KMS-11 (cell line): ENCODE results near the gene TMEM165.

Source experiments
- H2AFZ ChIP-seq: fragments of 200-600 bp; sonication (generic); 2 replicates; pipeline ENCODE4 v1.6.1; 2016; ENCODE audit warnings: antibody characterized with exemption, mixed run types, low read depth
- H3K27ac ChIP-seq: fragments of 200-600 bp; sonication (generic); 2 replicates; pipeline ENCODE4 v1.6.1; 2016; ENCODE audit warnings: mild to moderate bottlenecking, mixed run types
- H3K27me3 ChIP-seq: fragments of 200-600 bp; sonication (generic); 2 replicates; pipeline ENCODE4 v1.6.1; 2017; ENCODE audit warnings: mild to moderate bottlenecking, low read depth, mixed run types, moderate library complexity; ENCODE audit not compliant: insufficient read depth
- H3K36me3 ChIP-seq: fragments of 200-600 bp; sonication (generic); 2 replicates; pipeline ENCODE4 v1.6.1; 2017; ENCODE audit warnings: mild to moderate bottlenecking, mixed run types; ENCODE audit not compliant: insufficient read depth
- H3K4me1 ChIP-seq: fragments of 200-600 bp; sonication (generic); 2 replicates; pipeline ENCODE4 v1.6.1; 2016; ENCODE audit warnings: mild to moderate bottlenecking, low read depth, mixed run types; ENCODE audit not compliant: poor library complexity, severe bottlenecking
- H3K4me2 ChIP-seq: fragments of 200-600 bp; sonication (generic); 2 replicates; pipeline ENCODE4 v1.7.0; 2016; ENCODE audit warnings: mild to moderate bottlenecking, mixed run types
- H3K4me3 ChIP-seq: fragments of 200-600 bp; sonication (generic); IDR thresholded peaks from 2 replicates; pipeline ENCODE4 v1.6.1; 2017; ENCODE audit warnings: low read depth, low read length, mixed read lengths; ENCODE audit not compliant: insufficient read depth
- H3K79me2 ChIP-seq: fragments of 200-600 bp; sonication (generic); 2 replicates; pipeline ENCODE4 v1.6.1; 2016; ENCODE audit warnings: low read depth, mixed run types; ENCODE audit not compliant: insufficient read depth
- H3K9ac ChIP-seq: fragments of 200-600 bp; sonication (generic); 2 replicates; pipeline ENCODE4 v1.6.1; 2016; ENCODE audit warnings: mild to moderate bottlenecking, mixed run types
- H4K20me1 ChIP-seq: fragments of 200-600 bp; sonication (generic); 2 replicates; pipeline ENCODE4 v1.6.1; 2016; ENCODE audit warnings: mild to moderate bottlenecking, mixed run types; ENCODE audit not compliant: insufficient read depth
- TF ChIP-seq, protein P1 (sequence below): fragments of 200-600 bp; sonication (generic); conservative IDR thresholded peaks from 2 replicates; pipeline ENCODE4 v1.6.1; 2017; ENCODE audit warnings: low read depth, mild to moderate bottlenecking, antibody characterized with exemption, low read length, moderate library complexity, mixed read lengths

The TMEM165 gene

GRCh38 chr4:55439023-55439422, 43.3 kb downstream of the TMEM165 start:
- no peaks in the 10 kb centered on the region for H3K36me3 ChIP-seq
- no peak overlapping the region for H3K27ac ChIP-seq
- H3K79me2 ChIP-seq = no peaks in the 10 kb centered on the region
- no peaks in the 10 kb centered on the region for H3K4me1 ChIP-seq
- H3K4me2 ChIP-seq = no peak overlapping the region
- no peak overlapping the region for H3K9ac ChIP-seq
- H3K4me3 ChIP-seq = no peak overlapping the region
- TF ChIP-seq, protein P1, sequence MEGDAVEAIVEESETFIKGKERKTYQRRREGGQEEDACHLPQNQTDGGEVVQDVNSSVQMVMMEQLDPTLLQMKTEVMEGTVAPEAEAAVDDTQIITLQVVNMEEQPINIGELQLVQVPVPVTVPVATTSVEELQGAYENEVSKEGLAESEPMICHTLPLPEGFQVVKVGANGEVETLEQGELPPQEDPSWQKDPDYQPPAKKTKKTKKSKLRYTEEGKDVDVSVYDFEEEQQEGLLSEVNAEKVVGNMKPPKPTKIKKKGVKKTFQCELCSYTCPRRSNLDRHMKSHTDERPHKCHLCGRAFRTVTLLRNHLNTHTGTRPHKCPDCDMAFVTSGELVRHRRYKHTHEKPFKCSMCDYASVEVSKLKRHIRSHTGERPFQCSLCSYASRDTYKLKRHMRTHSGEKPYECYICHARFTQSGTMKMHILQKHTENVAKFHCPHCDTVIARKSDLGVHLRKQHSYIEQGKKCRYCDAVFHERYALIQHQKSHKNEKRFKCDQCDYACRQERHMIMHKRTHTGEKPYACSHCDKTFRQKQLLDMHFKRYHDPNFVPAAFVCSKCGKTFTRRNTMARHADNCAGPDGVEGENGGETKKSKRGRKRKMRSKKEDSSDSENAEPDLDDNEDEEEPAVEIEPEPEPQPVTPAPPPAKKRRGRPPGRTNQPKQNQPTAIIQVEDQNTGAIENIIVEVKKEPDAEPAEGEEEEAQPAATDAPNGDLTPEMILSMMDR = no peak
- no peak overlapping the region for H2AFZ ChIP-seq
- no peaks in the 10 kb centered on the region for H4K20me1 ChIP-seq
- no peaks in the 10 kb centered on the region for H3K27me3 ChIP-seq

DNA sequence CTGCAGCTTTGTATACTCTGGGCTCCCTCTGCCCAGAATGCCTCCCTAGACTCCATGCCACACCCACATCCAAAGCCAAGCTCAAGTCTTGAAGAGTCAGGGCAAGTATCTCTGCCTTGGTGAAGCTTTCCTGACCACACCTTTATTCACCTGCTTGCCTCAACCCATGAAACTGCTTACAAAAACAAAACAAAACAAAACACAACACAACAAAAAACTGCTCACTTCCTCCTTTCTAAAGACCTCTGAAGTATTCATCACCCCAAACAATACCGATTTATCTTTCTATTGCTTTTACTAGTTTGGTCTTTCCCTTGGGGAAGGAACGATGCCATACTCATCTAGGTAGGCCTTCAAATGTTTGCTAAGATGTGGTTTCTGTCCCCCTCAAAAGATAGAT, 45.0 kb downstream of the TMEM165 start:
- H3K27ac ChIP-seq = no peak overlapping the region
- no peaks in the 10 kb centered on the region for H4K20me1 ChIP-seq
- H3K9ac ChIP-seq = no peak overlapping the region
- H3K4me3 ChIP-seq = no peak overlapping the region
- TF ChIP-seq, protein P1 = no peak
- H3K79me2 ChIP-seq = no peaks in the 10 kb centered on the region
- H3K27me3 ChIP-seq = no peaks in the 10 kb centered on the region
- no peak overlapping the region for H2AFZ ChIP-seq
- H3K4me1 ChIP-seq = no peaks in the 10 kb centered on the region
- H3K36me3 ChIP-seq = no peaks in the 10 kb centered on the region
- no peak overlapping the region for H3K4me2 ChIP-seq

DNA sequence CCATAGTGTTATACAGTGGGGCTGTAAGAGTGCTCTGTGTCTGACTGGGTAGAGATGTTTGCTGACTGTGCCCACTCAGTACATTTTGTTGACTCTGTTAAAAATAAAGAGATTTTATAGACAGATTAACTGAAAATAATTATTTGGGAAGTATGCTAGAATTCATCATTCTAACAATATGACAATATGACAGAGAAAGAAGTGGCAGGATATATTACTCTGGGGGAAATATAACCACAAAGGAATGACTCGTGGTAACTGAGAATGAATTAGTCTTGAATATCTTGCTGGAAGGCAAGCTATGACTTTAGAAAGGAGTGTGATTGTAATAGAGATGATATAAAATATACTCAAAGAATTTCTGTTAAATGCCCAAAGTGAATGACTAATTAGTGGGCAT, 46.8 kb downstream of the TMEM165 start:
- H3K4me1 ChIP-seq = no peaks in the 10 kb centered on the region
- H2AFZ ChIP-seq = no peak overlapping the region
- no peaks in the 10 kb centered on the region for H3K79me2 ChIP-seq
- no peaks in the 10 kb centered on the region for H3K36me3 ChIP-seq
- H3K27me3 ChIP-seq = no peaks in the 10 kb centered on the region
- H3K9ac ChIP-seq = no peak overlapping the region
- no peaks in the 10 kb centered on the region for H4K20me1 ChIP-seq
- no peak overlapping the region for H3K4me3 ChIP-seq
- H3K4me2 ChIP-seq = no peak overlapping the region
- TF ChIP-seq, protein P1 = no peak
- H3K27ac ChIP-seq = no peak overlapping the region

DNA sequence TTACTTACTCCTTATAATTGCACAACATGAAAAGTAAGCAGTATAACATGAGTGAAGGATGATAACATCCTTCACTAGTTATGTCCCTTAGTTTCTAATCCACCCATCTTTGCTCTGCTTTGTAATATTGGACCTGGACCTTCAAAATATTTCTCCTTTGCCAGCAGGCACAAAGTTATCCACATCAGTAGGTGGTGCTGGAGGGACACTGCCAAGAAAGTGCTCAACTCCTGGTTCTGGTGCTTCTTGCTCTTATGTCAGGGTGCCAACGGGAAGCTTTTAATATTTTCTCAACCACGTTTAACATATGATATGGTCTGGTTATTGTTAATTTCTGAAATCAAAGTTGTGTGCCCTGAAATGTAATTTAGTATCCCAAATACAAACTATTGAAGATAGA, 49.1 kb downstream of the TMEM165 start:
- H3K9ac ChIP-seq = no peak overlapping the region
- no peaks in the 10 kb centered on the region for H4K20me1 ChIP-seq
- H3K27me3 ChIP-seq = no peaks in the 10 kb centered on the region
- H3K4me1 ChIP-seq = no peaks in the 10 kb centered on the region
- H3K4me3 ChIP-seq = no peak overlapping the region
- H3K27ac ChIP-seq = no peak overlapping the region
- H3K79me2 ChIP-seq = no peaks in the 10 kb centered on the region
- H2AFZ ChIP-seq = no peak overlapping the region
- no peak overlapping the region for H3K4me2 ChIP-seq
- H3K36me3 ChIP-seq = peaks cover 5% of the 10 kb centered on the region; the same call in 1 of the 2 replicates
- TF ChIP-seq, protein P1 = peak; percentile 38; the same call in 1 of the 2 replicates
